ENCODE data around the gene ARL5A. TPM values are rescaled to one million over a fixed set of nuclear protein-coding genes. Genes with fewer than 3 reads are reported as not detected.

Gene ARL5A
- total and polyA plus RNA-seq, 9 of the 15 experiments (the other 6 are each of a cell fraction or from before 2014, with no cell fraction given): 16.3 to 117 (median 88.4) TPM

- TF ChIP-seq ARNT (IDR thresholded peaks at IDR 0.05) (peak in 1 of 2 experiments; percentile 64; a peak in 2 of 4 replicates), ZNF134 (CRISPR knock-in tag; conservative IDR thresholded peaks at IDR 0.05) (no peak), NFIC (IDR thresholded peaks at IDR 0.05) (peak; percentile 48; the same call in 1 of the 2 replicates), ZBTB11 (CRISPR knock-in tag; IDR thresholded peaks at IDR 0.05) (peak in 1 of 3 experiments; percentile 63; a peak in 1 of 6 replicates), BACH1 (tag; IDR thresholded peaks at IDR 0.05) (no peak), STAT6 (CRISPR knock-in tag; IDR thresholded peaks at IDR 0.05) (peak; percentile 36; the same call in 1 of the 2 replicates), ASH1L (IDR thresholded peaks at IDR 0.05; ENCODE audit: borderline replicate concordance, low read depth, partially characterized antibody) (peak; percentile 44), LCOR (CRISPR knock-in tag; IDR thresholded peaks at IDR 0.05) (peak; percentile 22), HMG20A (CRISPR knock-in tag; conservative IDR thresholded peaks at IDR 0.05) (no peak), ZNF77 (CRISPR knock-in tag; IDR thresholded peaks at IDR 0.05) (no peak), ZNF507 (tag; conservative IDR thresholded peaks at IDR 0.05) (no peak), YY1 (IDR thresholded peaks at IDR 0.05; ENCODE audit: borderline replicate concordance in 1 of 3, control insufficient read depth in 1 of 3, extremely low read depth in 1 of 3, insufficient read depth in 3 of 3, insufficient read length in 1 of 3, insufficient replicate concordance in 2 of 3, low read depth in 1 of 3, low read length in 2 of 3) (peak in 2 of 3 experiments; percentile 82 to 83), HNRNPUL1 (IDR thresholded peaks at IDR 0.05; ENCODE audit: low read length) (no peak), SRF (CRISPR knock-in tag; IDR thresholded peaks at IDR 0.05) (no peak; a peak in 1 of 4 replicates), ZBTB7A (IDR thresholded peaks at IDR 0.05; ENCODE audit: borderline replicate concordance, control insufficient read depth, low read depth, low read length) (peak; percentile 37; the same call in 1 of the 2 replicates), ZNF589 (CRISPR knock-in tag; IDR thresholded peaks at IDR 0.05; ENCODE audit: low read depth) (no peak)
- TF ChIP-seq, protein P1, sequence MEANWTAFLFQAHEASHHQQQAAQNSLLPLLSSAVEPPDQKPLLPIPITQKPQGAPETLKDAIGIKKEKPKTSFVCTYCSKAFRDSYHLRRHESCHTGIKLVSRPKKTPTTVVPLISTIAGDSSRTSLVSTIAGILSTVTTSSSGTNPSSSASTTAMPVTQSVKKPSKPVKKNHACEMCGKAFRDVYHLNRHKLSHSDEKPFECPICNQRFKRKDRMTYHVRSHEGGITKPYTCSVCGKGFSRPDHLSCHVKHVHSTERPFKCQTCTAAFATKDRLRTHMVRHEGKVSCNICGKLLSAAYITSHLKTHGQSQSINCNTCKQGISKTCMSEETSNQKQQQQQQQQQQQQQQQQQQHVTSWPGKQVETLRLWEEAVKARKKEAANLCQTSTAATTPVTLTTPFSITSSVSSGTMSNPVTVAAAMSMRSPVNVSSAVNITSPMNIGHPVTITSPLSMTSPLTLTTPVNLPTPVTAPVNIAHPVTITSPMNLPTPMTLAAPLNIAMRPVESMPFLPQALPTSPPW (CRISPR knock-in tag; IDR thresholded peaks at IDR 0.05): peak; percentile 93
Observed at GRCh38 chr2:151828143-151828889, at the start of gene ARL5A (continued).

Measured in K562 (cell line).